Measurements from ENCODE around the gene AGPAT1. TPM values are rescaled to one million over a fixed set of nuclear protein-coding genes. Genes with fewer than 3 reads are reported as not detected.

Gene AGPAT1
- polyA plus RNA-seq, 1 of the 3 experiments (the other 2 are of a cell fraction): 118 TPM

DNA sequence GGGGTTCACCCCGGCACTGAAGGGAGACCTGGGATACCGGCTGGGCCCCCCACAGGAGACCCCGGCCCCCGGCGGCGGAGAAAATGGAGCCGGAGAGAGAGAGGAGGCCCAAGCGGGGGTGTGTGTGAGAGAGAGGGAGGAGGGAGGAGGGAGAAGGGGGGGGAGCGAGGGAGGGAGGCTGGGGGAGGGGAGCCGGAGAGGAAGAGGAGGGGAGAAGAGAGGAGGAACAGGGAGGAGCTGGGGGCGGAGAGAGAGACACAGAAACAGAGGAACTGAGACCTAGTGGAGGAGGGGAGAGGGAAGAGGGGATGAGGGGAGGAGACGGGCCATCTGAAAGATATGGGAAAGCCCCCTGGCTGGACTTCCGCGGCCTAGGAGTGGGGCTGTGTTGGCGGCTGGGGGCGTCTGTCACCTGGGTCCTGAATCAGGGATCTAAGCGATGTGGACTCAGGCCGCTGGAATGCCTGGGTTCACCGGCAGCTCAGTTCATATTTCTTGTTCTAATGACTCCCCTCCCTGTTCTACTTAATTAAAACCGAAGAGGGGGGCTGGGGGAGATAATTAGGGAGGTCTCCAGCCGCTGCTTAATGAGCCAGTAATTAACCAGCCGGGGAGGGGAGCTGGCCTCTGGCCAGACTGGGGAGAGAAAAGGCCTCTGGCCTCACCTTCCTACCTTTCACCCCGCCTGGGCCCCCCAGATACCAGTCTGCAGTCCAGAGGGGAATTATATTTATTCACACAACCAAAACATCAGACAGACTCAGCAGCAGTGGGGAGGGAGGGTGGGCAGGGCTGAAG is 14.4 kb upstream of the AGPAT1 start, which contains the start of gene PBX2 (continued):
- TF ChIP-seq, protein P1, sequence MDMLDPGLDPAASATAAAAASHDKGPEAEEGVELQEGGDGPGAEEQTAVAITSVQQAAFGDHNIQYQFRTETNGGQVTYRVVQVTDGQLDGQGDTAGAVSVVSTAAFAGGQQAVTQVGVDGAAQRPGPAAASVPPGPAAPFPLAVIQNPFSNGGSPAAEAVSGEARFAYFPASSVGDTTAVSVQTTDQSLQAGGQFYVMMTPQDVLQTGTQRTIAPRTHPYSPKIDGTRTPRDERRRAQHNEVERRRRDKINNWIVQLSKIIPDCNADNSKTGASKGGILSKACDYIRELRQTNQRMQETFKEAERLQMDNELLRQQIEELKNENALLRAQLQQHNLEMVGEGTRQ (IDR thresholded peaks at IDR 0.05; ENCODE audit: borderline replicate concordance, low read depth, low read length): no peak
- TF ChIP-seq TEAD4 (IDR thresholded peaks at IDR 0.05; ENCODE audit: borderline replicate concordance, insufficient read depth) (no peak), GABPA (IDR thresholded peaks at IDR 0.05; ENCODE audit: low read depth) (peak; percentile 43; the same call in 1 of the 2 replicates), SIN3A (IDR thresholded peaks at IDR 0.05; ENCODE audit: borderline replicate concordance, low read depth, low read length) (0 out of 2 replicates have a peak, but pooled peaks have one; percentile 18), SMC3 (IDR thresholded peaks at IDR 0.05; ENCODE audit: low read depth, low read length) (no peak), RAD21 (IDR thresholded peaks at IDR 0.05; ENCODE audit: low read length) (no peak), NFIC (IDR thresholded peaks at IDR 0.05; ENCODE audit: borderline replicate concordance) (no peak), FOSL2 (IDR thresholded peaks at IDR 0.05; ENCODE audit: borderline replicate concordance, low read depth) (no peak)

DNA sequence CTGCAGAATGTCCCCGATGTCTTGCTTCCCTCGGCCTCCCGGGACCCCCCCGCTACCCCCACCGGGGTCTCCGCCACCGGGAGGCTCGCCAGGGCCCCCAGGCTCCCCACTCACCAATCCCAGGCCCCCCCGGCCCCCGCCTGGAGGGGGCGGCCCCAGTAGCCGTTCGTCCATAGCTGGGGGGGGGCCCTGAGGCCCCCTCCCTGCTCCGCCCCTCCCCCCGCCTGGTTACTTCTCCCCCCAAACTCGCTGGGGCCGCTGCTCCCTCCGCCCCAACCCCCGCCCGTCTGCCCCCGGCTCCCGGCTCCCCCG is 13.8 kb upstream of the AGPAT1 start:
- WGBS (ENCODE audit: low lambda C conversion rate): 0% methylated on average over 5 of the region's 23 CpGs

More for the DNA sequence above, 13.8 kb upstream of the AGPAT1 start:
- Histone ChIP-seq H3K4me3 (ENCODE audit: low read depth in 2 of 2, low read length in 1 of 2) (peak overlapping the region; percentile 60 to 81), H3K4me1 (ENCODE audit: control insufficient read depth in 1 of 2, insufficient read depth in 2 of 2, low read depth in 1 of 2, low read length in 1 of 2) (peaks cover 0 to 21% of the 10 kb centered on the region in 2 experiments; a peak in 1 of 4 replicates), H3K9me2 (no peaks in the 10 kb centered on the region), H3K9me3 (no peaks in the 10 kb centered on the region), H3K36me3 (replicated peaks in 1 of 2; ENCODE audit: control insufficient read depth in 1 of 2, insufficient read depth in 2 of 2, low read length in 1 of 2) (peaks cover 8 to 17% of the 10 kb centered on the region in 2 experiments), H3K27me3 (ENCODE audit: insufficient read depth) (no peaks in the 10 kb centered on the region), H3K79me2 (ENCODE audit: insufficient read depth) (peaks cover 21% of the 10 kb centered on the region), H3K4me2 (peak overlapping the region; percentile 92), H3F3A (replicated peaks; ENCODE audit: insufficient read depth) (peaks cover 25% of the 10 kb centered on the region), H4K20me1 (ENCODE audit: insufficient read depth) (no peaks in the 10 kb centered on the region), H3K27ac (ENCODE audit: low read depth in 2 of 2, low read length in 1 of 2) (peak overlapping the region; percentile 77 to 81), H2AFZ (ENCODE audit: low read depth) (no peak overlapping the region), H3K9ac (peak overlapping the region; percentile 78)
- DNase-seq: peak; percentile 58
- ChIA-PET POLR2A (interaction anchor here (3.1 kb wide), 1 partner anchor 12 kb away, joined by 22 read pairs; the partner anchor contains the start of gene RNF5), CTCF (interaction anchor here (0.6 to 2.2 kb wide), 5 partner anchors 8 to 643 kb away, joined by 3 to 7 read pairs (median 3); partner anchors contain the start of genes ATP6V1G2 and EHMT2)
- no peak for TF ChIP-seq EP300 (IDR thresholded peaks at IDR 0.05; ENCODE audit: borderline replicate concordance in 1 of 2, low read depth in 1 of 2, low read length in 1 of 2)
- TF ChIP-seq, protein P2, sequence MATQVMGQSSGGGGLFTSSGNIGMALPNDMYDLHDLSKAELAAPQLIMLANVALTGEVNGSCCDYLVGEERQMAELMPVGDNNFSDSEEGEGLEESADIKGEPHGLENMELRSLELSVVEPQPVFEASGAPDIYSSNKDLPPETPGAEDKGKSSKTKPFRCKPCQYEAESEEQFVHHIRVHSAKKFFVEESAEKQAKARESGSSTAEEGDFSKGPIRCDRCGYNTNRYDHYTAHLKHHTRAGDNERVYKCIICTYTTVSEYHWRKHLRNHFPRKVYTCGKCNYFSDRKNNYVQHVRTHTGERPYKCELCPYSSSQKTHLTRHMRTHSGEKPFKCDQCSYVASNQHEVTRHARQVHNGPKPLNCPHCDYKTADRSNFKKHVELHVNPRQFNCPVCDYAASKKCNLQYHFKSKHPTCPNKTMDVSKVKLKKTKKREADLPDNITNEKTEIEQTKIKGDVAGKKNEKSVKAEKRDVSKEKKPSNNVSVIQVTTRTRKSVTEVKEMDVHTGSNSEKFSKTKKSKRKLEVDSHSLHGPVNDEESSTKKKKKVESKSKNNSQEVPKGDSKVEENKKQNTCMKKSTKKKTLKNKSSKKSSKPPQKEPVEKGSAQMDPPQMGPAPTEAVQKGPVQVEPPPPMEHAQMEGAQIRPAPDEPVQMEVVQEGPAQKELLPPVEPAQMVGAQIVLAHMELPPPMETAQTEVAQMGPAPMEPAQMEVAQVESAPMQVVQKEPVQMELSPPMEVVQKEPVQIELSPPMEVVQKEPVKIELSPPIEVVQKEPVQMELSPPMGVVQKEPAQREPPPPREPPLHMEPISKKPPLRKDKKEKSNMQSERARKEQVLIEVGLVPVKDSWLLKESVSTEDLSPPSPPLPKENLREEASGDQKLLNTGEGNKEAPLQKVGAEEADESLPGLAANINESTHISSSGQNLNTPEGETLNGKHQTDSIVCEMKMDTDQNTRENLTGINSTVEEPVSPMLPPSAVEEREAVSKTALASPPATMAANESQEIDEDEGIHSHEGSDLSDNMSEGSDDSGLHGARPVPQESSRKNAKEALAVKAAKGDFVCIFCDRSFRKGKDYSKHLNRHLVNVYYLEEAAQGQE (IDR thresholded peaks at IDR 0.05; ENCODE audit: low read depth, low read length): no peak
- no peak for TF ChIP-seq EZH2phosphoT487 (IDR thresholded peaks at IDR 0.05; ENCODE audit: borderline replicate concordance, low read depth)
- TF ChIP-seq SMC3 (IDR thresholded peaks at IDR 0.05; ENCODE audit: low read depth, low read length): no peak
- no peak for TF ChIP-seq RXRA (IDR thresholded peaks at IDR 0.05; ENCODE audit: borderline replicate concordance, low read depth)
- no peak for TF ChIP-seq RAD21 (IDR thresholded peaks at IDR 0.05; ENCODE audit: low read length)
- TF ChIP-seq MXI1 (IDR thresholded peaks at IDR 0.05; ENCODE audit: low read depth, low read length): no peak
- TF ChIP-seq YY1 (IDR thresholded peaks at IDR 0.05; ENCODE audit: low read depth): no peak
- TF ChIP-seq FOXJ3 (CRISPR knock-in tag; IDR thresholded peaks at IDR 0.05): no peak
- no peak for TF ChIP-seq TAF1 (IDR thresholded peaks at IDR 0.05; ENCODE audit: borderline replicate concordance, low read depth, low read length)
- TF ChIP-seq, protein P3, sequence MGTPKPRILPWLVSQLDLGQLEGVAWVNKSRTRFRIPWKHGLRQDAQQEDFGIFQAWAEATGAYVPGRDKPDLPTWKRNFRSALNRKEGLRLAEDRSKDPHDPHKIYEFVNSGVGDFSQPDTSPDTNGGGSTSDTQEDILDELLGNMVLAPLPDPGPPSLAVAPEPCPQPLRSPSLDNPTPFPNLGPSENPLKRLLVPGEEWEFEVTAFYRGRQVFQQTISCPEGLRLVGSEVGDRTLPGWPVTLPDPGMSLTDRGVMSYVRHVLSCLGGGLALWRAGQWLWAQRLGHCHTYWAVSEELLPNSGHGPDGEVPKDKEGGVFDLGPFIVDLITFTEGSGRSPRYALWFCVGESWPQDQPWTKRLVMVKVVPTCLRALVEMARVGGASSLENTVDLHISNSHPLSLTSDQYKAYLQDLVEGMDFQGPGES (IDR thresholded peaks at IDR 0.05; ENCODE audit: low read depth, low read length): no peak
- TF ChIP-seq, protein P4, sequence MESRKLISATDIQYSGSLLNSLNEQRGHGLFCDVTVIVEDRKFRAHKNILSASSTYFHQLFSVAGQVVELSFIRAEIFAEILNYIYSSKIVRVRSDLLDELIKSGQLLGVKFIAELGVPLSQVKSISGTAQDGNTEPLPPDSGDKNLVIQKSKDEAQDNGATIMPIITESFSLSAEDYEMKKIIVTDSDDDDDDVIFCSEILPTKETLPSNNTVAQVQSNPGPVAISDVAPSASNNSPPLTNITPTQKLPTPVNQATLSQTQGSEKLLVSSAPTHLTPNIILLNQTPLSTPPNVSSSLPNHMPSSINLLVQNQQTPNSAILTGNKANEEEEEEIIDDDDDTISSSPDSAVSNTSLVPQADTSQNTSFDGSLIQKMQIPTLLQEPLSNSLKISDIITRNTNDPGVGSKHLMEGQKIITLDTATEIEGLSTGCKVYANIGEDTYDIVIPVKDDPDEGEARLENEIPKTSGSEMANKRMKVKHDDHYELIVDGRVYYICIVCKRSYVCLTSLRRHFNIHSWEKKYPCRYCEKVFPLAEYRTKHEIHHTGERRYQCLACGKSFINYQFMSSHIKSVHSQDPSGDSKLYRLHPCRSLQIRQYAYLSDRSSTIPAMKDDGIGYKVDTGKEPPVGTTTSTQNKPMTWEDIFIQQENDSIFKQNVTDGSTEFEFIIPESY (IDR thresholded peaks at IDR 0.05; ENCODE audit: borderline replicate concordance, low read depth): no peak

Data from SK-N-SH (cell line).